Measurements from ENCODE around the gene SLC66A2.

- TF ChIP-seq, protein P1, sequence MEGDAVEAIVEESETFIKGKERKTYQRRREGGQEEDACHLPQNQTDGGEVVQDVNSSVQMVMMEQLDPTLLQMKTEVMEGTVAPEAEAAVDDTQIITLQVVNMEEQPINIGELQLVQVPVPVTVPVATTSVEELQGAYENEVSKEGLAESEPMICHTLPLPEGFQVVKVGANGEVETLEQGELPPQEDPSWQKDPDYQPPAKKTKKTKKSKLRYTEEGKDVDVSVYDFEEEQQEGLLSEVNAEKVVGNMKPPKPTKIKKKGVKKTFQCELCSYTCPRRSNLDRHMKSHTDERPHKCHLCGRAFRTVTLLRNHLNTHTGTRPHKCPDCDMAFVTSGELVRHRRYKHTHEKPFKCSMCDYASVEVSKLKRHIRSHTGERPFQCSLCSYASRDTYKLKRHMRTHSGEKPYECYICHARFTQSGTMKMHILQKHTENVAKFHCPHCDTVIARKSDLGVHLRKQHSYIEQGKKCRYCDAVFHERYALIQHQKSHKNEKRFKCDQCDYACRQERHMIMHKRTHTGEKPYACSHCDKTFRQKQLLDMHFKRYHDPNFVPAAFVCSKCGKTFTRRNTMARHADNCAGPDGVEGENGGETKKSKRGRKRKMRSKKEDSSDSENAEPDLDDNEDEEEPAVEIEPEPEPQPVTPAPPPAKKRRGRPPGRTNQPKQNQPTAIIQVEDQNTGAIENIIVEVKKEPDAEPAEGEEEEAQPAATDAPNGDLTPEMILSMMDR (IDR thresholded peaks at IDR 0.05; ENCODE audit: low read length), result no peak
- TF ChIP-seq EZH2phosphoT487 (IDR thresholded peaks at IDR 0.05; ENCODE audit: low read length), result no peak
These were observed 6.7 kb downstream of the SLC66A2 start for GRCh38 chr18:79944746-79945117.

Measured in MM.1S (cell line).